SK-N-SH (cell line): ENCODE results near the gene DDIAS. TPM values are rescaled to one million over a fixed set of nuclear protein-coding genes. Genes with fewer than 3 reads are reported as not detected.

ENCODE experiments used
- CTCF ChIA-PET: fragments of 300-600, 350-600 bp; formaldehyde crosslinking; extraction: SDS; loops from one replicate; lab custom pipeline; 2021; lab: Yijun Ruan, JAX
- POLR2A ChIA-PET: fragments of 350-600 bp; sonication (Branson Sonifier 250); formaldehyde crosslinking; extraction: SDS; loops from one replicate; lab custom pipeline; 2020; ENCODE audit warnings: antibody characterized with exemption, inconsistent platforms; lab: Yijun Ruan, JAX
- DNase-seq: peaks from one replicate; pipeline ENCODE4 v3.0.0; 2012
- H2AFZ ChIP-seq: fragments of 200-600 bp; sonication (generic); 2 replicates; pipeline ENCODE4 v1.8.1; 2016; ENCODE audit warnings: antibody characterized with exemption, mild to moderate bottlenecking, low read depth
- H3F3A ChIP-seq: fragments of 200-600 bp; sonication (generic); replicated peaks from 2 replicates; pipeline ENCODE3; 2016; ENCODE audit warnings: antibody characterized with exemption, mild to moderate bottlenecking; ENCODE audit not compliant: insufficient read depth
- H3K27ac ChIP-seq, 2 experiments: fragments of 200-500 bp in 1 of 2; fragments of 200-600 bp in 1 of 2; sonication (Bioruptor generic) in 1 of 2; sonication (generic), shearing (Covaris generic) in 1 of 2; 2 replicates each; pipeline versions ENCODE4 v1.5.1 to v1.6.1; 2014 to 2016; ENCODE audit warnings: low read depth in 2 of 2, inconsistent platforms in 1 of 2, low read length in 1 of 2, mild to moderate bottlenecking in 1 of 2, mixed read lengths in 1 of 2
- H3K27me3 ChIP-seq: fragments of 200-600 bp; sonication (generic), shearing (Covaris generic); 2 replicates; pipeline ENCODE4 v1.6.1; 2016; ENCODE audit warnings: mixed run types; ENCODE audit not compliant: insufficient read depth
- H3K36me3 ChIP-seq, 2 experiments: fragments of 200-500 bp in 1 of 2; fragments of 200-600 bp in 1 of 2; sonication (Bioruptor generic) in 1 of 2; sonication (generic) in 1 of 2; replicated peaks in 1 of 2; 2 replicates each; pipeline versions ENCODE3 to v1.5.1; 2014 to 2016; ENCODE audit warnings: low read length in 1 of 2, mild to moderate bottlenecking in 1 of 2; ENCODE audit not compliant: insufficient read depth in 2 of 2, control insufficient read depth in 1 of 2
- H3K4me1 ChIP-seq, 2 experiments: fragments of 200-500 bp in 1 of 2; fragments of 200-600 bp in 1 of 2; sonication (Bioruptor generic) in 1 of 2; sonication (generic), shearing (Covaris generic) in 1 of 2; 2 replicates each; pipeline versions ENCODE4 v1.5.1 to v1.6.1; 2014 to 2016; ENCODE audit warnings: low read depth in 1 of 2, low read length in 1 of 2, mixed run types in 1 of 2; ENCODE audit not compliant: insufficient read depth in 2 of 2, control insufficient read depth in 1 of 2
- H3K4me2 ChIP-seq: fragments of 200-600 bp; sonication (generic), shearing (Covaris generic); 2 replicates; pipeline ENCODE4 v1.6.1; 2017; ENCODE audit warnings: mixed run types
- H3K4me3 ChIP-seq, 2 experiments: fragments of 200-500 bp in 1 of 2; fragments of 200-600 bp in 1 of 2; sonication (Bioruptor generic) in 1 of 2; sonication (generic), shearing (Covaris generic) in 1 of 2; 2 replicates each; pipeline versions ENCODE4 v1.5.1 to v1.8.1; 2014 to 2016; ENCODE audit warnings: low read depth in 2 of 2, inconsistent platforms in 1 of 2, low read length in 1 of 2, mild to moderate bottlenecking in 1 of 2, mixed read lengths in 1 of 2, moderate library complexity in 1 of 2
- H3K79me2 ChIP-seq: fragments of 200-600 bp; sonication (generic); 2 replicates; pipeline ENCODE4 v1.8.1; 2017; ENCODE audit warnings: mild to moderate bottlenecking; ENCODE audit not compliant: insufficient read depth
- H3K9ac ChIP-seq: fragments of 200-600 bp; sonication (generic); 2 replicates; pipeline ENCODE4 v1.6.1; 2017; ENCODE audit warnings: mixed run types
- H3K9me2 ChIP-seq: fragments of 200-600 bp; sonication (generic); 2 replicates; pipeline ENCODE4 v1.6.1; 2017; ENCODE audit warnings: mixed run types
- H3K9me3 ChIP-seq: fragments of 200-600 bp; sonication (generic); 2 replicates; pipeline ENCODE4 v1.6.1; 2017; ENCODE audit warnings: mixed run types, mild to moderate bottlenecking, moderate library complexity
- H4K20me1 ChIP-seq: fragments of 200-600 bp; sonication (generic); 2 replicates; pipeline ENCODE4 v1.6.1; 2017; ENCODE audit warnings: mild to moderate bottlenecking, mixed run types; ENCODE audit not compliant: insufficient read depth
- CHD2 ChIP-seq: fragments of 150-350 bp; IDR thresholded peaks from 2 replicates; pipeline ENCODE4 v1.6.1; 2018; ENCODE audit warnings: low read length; ENCODE audit not compliant: partially characterized antibody
- ELF1 ChIP-seq: IDR thresholded peaks from 2 replicates; pipeline ENCODE4 v1.4.0; 2012
- FOSL2 ChIP-seq: IDR thresholded peaks from 2 replicates; pipeline ENCODE4 v1.4.0; 2012; ENCODE audit warnings: low read depth, mild to moderate bottlenecking, moderate library complexity, borderline replicate concordance
- IRF3 ChIP-seq: fragments of 150-350 bp; IDR thresholded peaks from 2 replicates; pipeline ENCODE4 v1.6.1; 2016; ENCODE audit warnings: mild to moderate bottlenecking, low read depth, low read length
- MEF2A ChIP-seq: IDR thresholded peaks from 2 replicates; pipeline ENCODE4 v1.4.0; 2012; ENCODE audit warnings: low read depth, borderline replicate concordance
- MXI1 ChIP-seq: IDR thresholded peaks from 2 replicates; pipeline ENCODE4 v1.6.1; 2012; ENCODE audit warnings: mild to moderate bottlenecking, low read depth, low read length, improper control_type of control experiment
- NRF1 ChIP-seq: IDR thresholded peaks from 2 replicates; pipeline ENCODE4 v1.6.1; 2012; ENCODE audit warnings: low read depth, mild to moderate bottlenecking, low read length
- POLR2AphosphoS5 ChIP-seq: IDR thresholded peaks from 2 replicates; pipeline ENCODE4 v1.6.1; 2012; ENCODE audit warnings: low read depth, low read length
- RAD21 ChIP-seq: IDR thresholded peaks from 2 replicates; pipeline ENCODE4 v1.6.1; 2012; ENCODE audit warnings: mild to moderate bottlenecking, low read length
- REST ChIP-seq: IDR thresholded peaks from 2 replicates; pipeline ENCODE4 v1.6.1; 2012; ENCODE audit warnings: mild to moderate bottlenecking, low read depth, low read length, moderate library complexity
- RFX5 ChIP-seq: IDR thresholded peaks from 2 replicates; pipeline ENCODE4 v1.6.1; 2012; ENCODE audit warnings: mild to moderate bottlenecking, improper control_type of control experiment, low read length
- TAF1 ChIP-seq: IDR thresholded peaks from 2 replicates; pipeline ENCODE4 v1.6.1; 2012; ENCODE audit warnings: low read depth, mild to moderate bottlenecking, low read length, moderate library complexity, borderline replicate concordance
- ZBTB33 ChIP-seq: IDR thresholded peaks from 2 replicates; pipeline ENCODE4 v1.4.0; 2012; ENCODE audit warnings: low read depth, borderline replicate concordance
- WGBS: methylation state at CpG from one replicate; pipeline ENCODE4 v1.1.6; 2017; ENCODE audit warnings: low lambda C conversion rate; 5-methylcytosine and 5-hydroxymethylcytosine counted together
- polyA plus RNA-seq, 3 experiments: library from polyadenylated mRNA; depleted of rRNA; stranded (reverse); fragments of >200 nt; gene quantifications; 2 replicates each; pipeline ENCODE4 v1.2.3, GENCODE V29; 2012

Gene DDIAS
- polyA plus RNA-seq, 1 of the 3 experiments (the other 2 are of a cell fraction) = 4.4 TPM

- Histone ChIP-seq H3K4me2 (no peak overlapping the region), H3K9me2 (0 out of 2 replicates have a peak, but pooled peaks cover 3% of the 10 kb centered on the region), H3K4me1 (no peaks in the 10 kb centered on the region; a peak in 2 of 4 replicates), H3K27me3 (no peaks in the 10 kb centered on the region), H4K20me1 (no peaks in the 10 kb centered on the region), H3K9me3 (no peaks in the 10 kb centered on the region), H3F3A (no peaks in the 10 kb centered on the region), H3K9ac (no peak overlapping the region), H2AFZ (no peak overlapping the region), H3K27ac (no peak overlapping the region), H3K4me3 (no peak overlapping the region), H3K36me3 (no peaks in the 10 kb centered on the region), H3K79me2 (no peaks in the 10 kb centered on the region; the same call in none of the 2 replicates)
- TF ChIP-seq NRF1 (no peak), FOSL2 (no peak), POLR2AphosphoS5 (no peak), IRF3 (no peak), RFX5 (no peak), RAD21 (no peak), ZBTB33 (no peak), MXI1 (no peak)
- ChIA-PET POLR2A (no interaction called here), CTCF (interaction anchor here (1.7 to 4.2 kb wide), 2 partner anchors 10 to 23 kb away, joined by 4 to 16 read pairs; partner anchors contain the start of gene DDIAS)
- no peak for DNase-seq
Measured at GRCh38 chr11:82890936-82891335, 10.6 kb upstream of the DDIAS start.

GRCh38 chr11:82892611-82893169 is 8.8 kb upstream of the DDIAS start:
- no peak overlapping the region for H3K27ac ChIP-seq
- H3K9me3 ChIP-seq = no peaks in the 10 kb centered on the region
- no peaks in the 10 kb centered on the region for H3K36me3 ChIP-seq
- ChIA-PET POLR2A (no interaction called here), CTCF (interaction anchor here (1.4 to 4.2 kb wide), 3 partner anchors 8 to 357 kb away, joined by 3 to 16 read pairs (median 4); partner anchors contain the start of gene DDIAS)
- no peaks in the 10 kb centered on the region; a peak in 2 of 4 replicates for H3K4me1 ChIP-seq
- H4K20me1 ChIP-seq = no peaks in the 10 kb centered on the region
- H3K9ac ChIP-seq = no peak overlapping the region
- TF ChIP-seq REST (no peak), MEF2A (no peak), MXI1 (no peak), CHD2 (no peak), ELF1 (no peak), TAF1 (no peak)
- no peaks in the 10 kb centered on the region; the same call in none of the 2 replicates for H3K79me2 ChIP-seq
- no peak for DNase-seq
- no peak overlapping the region for H3K4me2 ChIP-seq
- H3K9me2 ChIP-seq = 0 out of 2 replicates have a peak, but pooled peaks cover 3% of the 10 kb centered on the region
- H3F3A ChIP-seq = no peaks in the 10 kb centered on the region
- no peaks in the 10 kb centered on the region for H3K27me3 ChIP-seq
- WGBS = 81% methylated on average over 2 of the region's 2 CpGs
- no peak overlapping the region for H3K4me3 ChIP-seq
- no peak overlapping the region for H2AFZ ChIP-seq
